Measurements from ENCODE around the gene EFCAB14. TPM values are rescaled to one million over a fixed set of nuclear protein-coding genes. Genes with fewer than 3 reads are reported as not detected.

EFCAB14 gene
- total and polyA plus RNA-seq, 5 experiments from 2014 or later = 75.9 to 99.5 (median 88.7) TPM

DNA sequence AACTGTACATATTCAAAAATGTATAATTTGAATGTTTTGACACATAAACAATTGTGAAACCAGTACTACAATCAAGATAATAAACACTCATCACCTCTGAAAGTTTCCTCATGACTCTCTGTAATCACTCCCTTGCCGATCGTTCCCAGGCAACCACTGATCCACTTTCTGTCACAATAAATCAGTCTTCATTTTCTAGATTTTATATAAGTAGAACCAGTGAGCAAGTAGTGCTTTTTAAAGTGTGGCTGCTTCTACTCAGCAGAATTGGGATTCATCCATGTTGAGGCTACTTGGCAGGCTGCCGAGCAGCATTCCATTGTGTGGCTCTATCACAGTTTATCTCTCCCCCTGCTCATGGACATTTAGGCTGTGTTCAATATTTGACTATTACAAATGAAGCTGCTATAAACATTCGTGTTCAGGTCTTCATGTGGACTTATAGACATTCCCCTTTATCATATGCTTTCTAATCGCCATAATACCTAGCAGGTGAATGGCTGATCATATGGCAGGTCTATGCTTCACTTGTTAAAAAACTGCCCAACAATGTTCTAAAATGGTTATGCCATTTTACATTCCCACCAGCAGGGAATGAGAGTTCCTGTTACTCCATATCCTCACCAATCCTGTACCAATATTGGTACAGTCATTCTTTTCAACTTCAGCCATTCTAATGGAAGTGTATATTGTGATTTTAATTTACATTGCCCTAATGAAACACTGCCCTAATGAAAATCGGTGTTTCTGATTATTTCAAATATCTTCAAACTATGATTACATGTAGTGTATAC lies 26.7 kb downstream of the EFCAB14 start:
- POLR2A ChIA-PET = no interaction called here
- DNase-seq = no peak
- Mint-ChIP-seq H3K9me3 (peaks cover 0 to 6% (median 0%) of the 10 kb centered on the region in 9 donors), H3K36me3 (peaks cover 15 to 96% (median 31%) of the 10 kb centered on the region in 3 donors), H3K4me3 (no peak overlapping the region), H3K27ac (no peak overlapping the region), H3K4me1 (peaks cover under 1 to 24% (median 12%) of the 10 kb centered on the region in 4 donors), H3K27me3 (no peaks in the 10 kb centered on the region)
- ATAC-seq = no peak

DNA sequence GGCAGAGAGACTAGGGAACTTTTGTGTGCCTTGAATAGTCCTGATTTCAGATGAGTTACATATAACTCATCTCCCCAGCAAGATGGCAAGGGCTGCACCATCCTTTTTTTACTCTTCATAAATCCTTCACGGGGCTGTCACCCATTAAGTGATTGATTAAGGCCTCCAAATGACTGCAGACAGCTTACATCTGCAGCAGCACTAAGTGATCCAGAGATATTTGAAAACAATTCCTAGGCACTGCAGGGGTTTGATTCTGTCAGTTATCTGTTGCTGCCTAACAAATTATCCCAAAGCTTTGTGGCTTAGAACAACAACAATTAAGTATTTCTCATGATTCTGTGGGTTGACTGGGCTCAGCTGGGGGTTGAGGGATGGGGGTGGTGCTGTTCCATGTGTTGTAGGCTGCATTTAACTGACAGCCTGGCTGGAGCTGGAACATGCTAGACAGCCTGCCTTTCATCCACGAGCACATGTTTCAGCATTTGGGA lies 27.9 kb downstream of the EFCAB14 start:
- Mint-ChIP-seq H3K27ac (peak overlapping the region in 4 of 10 donors; percentile 19 to 77 (median 52)), H3K4me1 (peaks cover 0 to 26% (median 12%) of the 10 kb centered on the region in 4 donors), H3K4me3 (no peak overlapping the region), H3K27me3 (no peaks in the 10 kb centered on the region), H3K9me3 (peaks cover 0 to 6% (median 0%) of the 10 kb centered on the region in 9 donors), H3K36me3 (peaks cover 14 to 96% (median 33%) of the 10 kb centered on the region in 3 donors)
- POLR2A ChIA-PET = no interaction called here
- ATAC-seq = no peak
- no peak for DNase-seq

DNA sequence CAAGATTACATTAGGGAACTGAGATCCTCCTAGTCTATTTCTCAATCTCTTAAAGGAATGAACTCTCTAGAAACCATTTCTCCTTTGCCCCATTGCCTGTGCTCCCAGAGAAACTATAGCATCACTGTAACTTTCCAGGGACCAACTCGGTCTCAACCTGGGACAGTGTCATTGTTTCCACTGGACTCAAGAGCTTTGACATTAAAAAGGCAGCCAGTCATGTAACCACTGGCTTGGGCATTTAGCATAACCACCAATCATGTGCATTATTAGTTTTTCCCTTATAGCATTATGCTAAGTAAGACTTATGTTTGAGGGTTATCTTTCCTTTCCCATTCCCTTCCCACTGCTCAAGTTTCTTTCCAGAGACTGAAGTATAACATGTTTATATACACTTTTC lies 29.0 kb downstream of the EFCAB14 start:
- Mint-ChIP-seq H3K9me3 (no peaks in the 10 kb centered on the region), H3K4me3 (no peak overlapping the region), H3K27me3 (no peaks in the 10 kb centered on the region), H3K36me3 (peaks cover 5 to 93% (median 24%) of the 10 kb centered on the region in 3 donors), H3K4me1 (peaks cover 0 to 24% (median 12%) of the 10 kb centered on the region in 4 donors), H3K27ac (peak overlapping the region in 4 of 10 donors; percentile 41 to 81 (median 62))
- POLR2A ChIA-PET = no interaction called here
- no peak for DNase-seq
- no peak for ATAC-seq

DNA sequence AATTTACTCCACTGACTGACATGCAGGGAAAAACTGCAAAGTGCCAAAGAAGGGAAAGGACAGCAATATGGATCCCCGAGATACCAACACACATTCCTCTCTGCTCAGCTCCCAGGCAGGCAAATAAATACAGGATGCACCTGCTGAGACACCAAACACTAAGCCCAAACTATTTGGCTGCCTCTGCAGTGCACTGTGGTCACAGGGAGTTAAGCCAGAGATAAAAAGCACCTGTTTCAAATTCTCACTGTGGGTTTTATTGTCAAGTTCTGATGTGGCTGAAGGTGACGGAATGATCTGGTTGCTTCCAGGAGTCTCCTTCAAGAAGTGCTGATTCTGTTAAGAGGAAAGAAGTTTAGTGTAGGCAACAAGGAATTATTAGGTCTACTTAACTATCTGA lies 29.6 kb downstream of the EFCAB14 start:
- Mint-ChIP-seq H3K9me3 (no peaks in the 10 kb centered on the region), H3K36me3 (peaks cover 5 to 93% (median 21%) of the 10 kb centered on the region in 3 donors), H3K4me3 (no peak overlapping the region), H3K27me3 (no peaks in the 10 kb centered on the region), H3K4me1 (peaks cover 0 to 24% (median 12%) of the 10 kb centered on the region in 4 donors), H3K27ac (peak overlapping the region in 7 of 10 donors; percentile 1 to 89 (median 60))
- POLR2A ChIA-PET = no interaction called here
- ATAC-seq (no peak), DNase-seq (no peak)

DNA sequence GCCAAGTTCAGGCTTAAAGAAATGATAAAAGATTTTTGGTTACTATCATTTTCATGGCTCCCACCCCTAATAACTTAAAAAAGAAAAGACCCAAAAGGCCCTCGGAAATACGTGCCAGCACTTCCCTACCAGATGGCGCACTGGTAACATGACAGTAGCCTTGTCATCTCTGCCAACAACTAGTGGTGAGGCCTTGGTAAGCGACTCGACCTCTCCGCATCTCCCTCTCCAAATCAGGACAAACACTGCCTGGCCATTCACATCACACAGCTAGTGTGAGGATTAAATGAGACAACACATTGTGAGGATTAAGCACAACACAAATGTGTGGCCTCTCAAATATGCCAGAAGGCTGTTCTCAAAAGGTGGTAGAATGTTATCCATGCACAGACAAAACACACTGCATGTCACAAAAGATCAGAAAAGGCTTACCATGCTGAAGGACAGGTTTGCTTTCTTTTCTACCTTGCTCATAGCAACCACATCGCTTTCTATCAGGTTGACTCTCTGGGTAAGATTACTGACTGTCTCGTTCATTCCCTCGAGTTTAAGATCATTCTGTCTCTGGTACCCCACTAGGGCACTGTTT lies 30.9 kb downstream of the EFCAB14 start:
- Mint-ChIP-seq H3K27me3 (no peaks in the 10 kb centered on the region), H3K27ac (peak overlapping the region; percentile 7 to 90 (median 64)), H3K4me1 (peaks cover 0 to 18% (median 11%) of the 10 kb centered on the region in 4 donors), H3K4me3 (no peak overlapping the region), H3K9me3 (no peaks in the 10 kb centered on the region), H3K36me3 (peaks cover 5 to 96% (median 23%) of the 10 kb centered on the region in 3 donors)
- no peak for ATAC-seq
- POLR2A ChIA-PET = no interaction called here
- DNase-seq = no peak

DNA sequence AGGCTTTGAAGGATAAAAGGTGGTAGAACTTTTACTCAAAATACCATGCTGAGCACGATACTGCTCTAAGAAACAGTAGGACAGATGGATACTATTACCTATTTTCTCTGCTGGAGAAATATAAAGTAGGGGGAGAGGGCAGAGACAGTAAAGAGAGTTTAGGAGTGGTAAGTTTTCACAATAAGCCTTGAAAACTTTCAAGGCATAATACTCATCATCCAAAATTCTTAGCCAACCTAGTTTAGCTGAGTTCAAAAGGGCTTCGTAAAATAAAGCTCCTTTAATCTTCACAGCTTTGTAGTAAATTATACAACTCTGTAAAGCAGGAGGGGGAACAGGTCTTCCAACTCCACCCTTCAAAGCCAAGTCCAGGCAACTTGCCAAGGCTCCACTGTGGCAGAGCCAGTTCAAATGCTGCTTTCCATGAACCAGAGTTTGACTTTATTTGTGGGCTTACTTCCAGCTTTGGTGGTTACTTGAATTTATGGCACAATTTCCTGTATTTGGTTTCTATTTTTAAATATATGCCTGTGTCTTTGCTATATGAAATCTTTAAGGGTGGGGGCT lies 31.7 kb downstream of the EFCAB14 start:
- peaks cover 0 to 18% (median 11%) of the 10 kb centered on the region in 4 donors for H3K4me1 Mint-ChIP-seq
- ATAC-seq (no peak), DNase-seq (no peak)
- H3K27me3 Mint-ChIP-seq = no peaks in the 10 kb centered on the region
- no peak overlapping the region for H3K4me3 Mint-ChIP-seq
- peaks cover 5 to 97% (median 23%) of the 10 kb centered on the region in 3 donors for H3K36me3 Mint-ChIP-seq
- POLR2A ChIA-PET = interaction anchor here (0.5 kb wide), 1 partner anchor 329 kb away, joined by 3 read pairs; no protein-coding TSS in a partner anchor
- no peaks in the 10 kb centered on the region for H3K9me3 Mint-ChIP-seq
- H3K27ac Mint-ChIP-seq = peak overlapping the region; percentile 23 to 90 (median 60)

DNA sequence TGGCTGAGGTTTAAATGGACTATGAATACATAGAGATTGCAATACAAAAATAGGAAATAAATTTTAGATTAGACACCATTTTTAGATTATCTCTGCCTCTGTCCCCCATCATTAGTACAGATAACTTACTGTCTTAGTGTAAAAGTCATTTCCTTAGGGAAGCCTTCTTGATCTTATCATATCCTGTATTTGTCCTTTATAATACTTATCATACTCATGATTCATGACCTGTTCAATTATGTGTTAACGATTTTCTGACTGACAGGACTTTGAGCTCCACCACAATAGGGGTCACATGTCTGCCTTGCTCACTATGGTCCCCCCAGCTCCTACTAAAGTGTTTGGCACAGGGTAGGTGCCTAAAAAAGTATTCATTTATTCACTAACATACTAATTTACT lies 32.7 kb downstream of the EFCAB14 start:
- no peaks in the 10 kb centered on the region for H3K27me3 Mint-ChIP-seq

DNA sequence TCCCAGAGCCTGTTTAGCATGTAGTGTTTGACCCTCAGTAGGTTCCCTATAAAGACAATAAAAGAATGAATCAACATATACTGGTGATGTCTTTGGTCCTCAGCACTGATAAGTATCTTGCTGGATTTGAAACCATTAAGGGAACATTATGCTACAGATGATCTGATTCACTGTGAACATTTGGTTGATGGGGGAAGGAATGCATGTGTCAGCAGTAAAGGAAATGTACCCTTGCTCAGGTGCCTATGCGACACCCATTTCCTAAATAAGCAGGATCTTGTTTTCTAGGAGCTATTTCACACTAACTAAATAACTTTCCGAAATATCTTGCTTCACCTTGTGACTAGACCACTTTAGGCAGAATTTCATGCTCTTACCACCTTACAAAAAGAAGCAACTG lies 34.2 kb downstream of the EFCAB14 start:
- H3K36me3 Mint-ChIP-seq = peaks cover 11 to 97% (median 29%) of the 10 kb centered on the region in 3 donors
- H3K27me3 Mint-ChIP-seq = no peaks in the 10 kb centered on the region
- no peak overlapping the region for H3K4me3 Mint-ChIP-seq
- DNase-seq (no peak), ATAC-seq (no peak)
- POLR2A ChIA-PET = interaction anchor here (1.1 kb wide), 1 partner anchor 68 kb away, joined by 3 read pairs; the partner anchor contains the start of gene MOB3C
- H3K27ac Mint-ChIP-seq = peak overlapping the region in 5 of 10 donors; percentile 0 to 73 (median 38)
- no peaks in the 10 kb centered on the region for H3K9me3 Mint-ChIP-seq
- H3K4me1 Mint-ChIP-seq = peaks cover 0 to 18% (median 11%) of the 10 kb centered on the region in 4 donors

More for the DNA sequence above, 32.7 kb downstream of the EFCAB14 start:
- Mint-ChIP-seq H3K36me3 (peaks cover 11 to 97% (median 21%) of the 10 kb centered on the region in 3 donors), H3K4me1 (peaks cover 0 to 18% (median 11%) of the 10 kb centered on the region in 4 donors), H3K27ac (peak overlapping the region; percentile 10 to 89 (median 40)), H3K4me3 (no peak overlapping the region), H3K9me3 (no peaks in the 10 kb centered on the region)
- ATAC-seq (no peak), DNase-seq (no peak)
- POLR2A ChIA-PET = no interaction called here

DNA sequence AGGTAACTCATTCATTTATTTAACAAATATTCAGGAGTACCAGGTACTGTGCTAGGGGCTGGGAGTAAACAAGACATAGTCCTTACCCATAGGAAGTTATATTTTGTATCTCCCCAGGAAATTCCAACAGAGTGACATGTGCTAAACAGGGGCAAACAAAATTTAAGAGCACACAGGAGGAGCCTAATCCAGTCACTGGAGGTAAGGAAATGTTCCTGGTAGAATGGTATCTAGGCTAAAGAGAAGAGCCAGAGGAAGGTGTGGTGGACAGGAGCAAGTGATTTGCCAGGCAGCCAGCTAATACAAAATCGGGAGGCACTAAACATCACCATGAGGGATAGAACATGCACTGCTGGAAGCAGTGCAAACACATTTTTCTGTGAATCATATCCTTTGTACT lies 36.9 kb downstream of the EFCAB14 start:
- no peak for ATAC-seq
- Mint-ChIP-seq H3K27ac (peak overlapping the region in 5 of 10 donors; percentile 10 to 57 (median 39)), H3K36me3 (peaks cover 6 to 95% (median 28%) of the 10 kb centered on the region in 3 donors), H3K9me3 (no peaks in the 10 kb centered on the region), H3K27me3 (no peaks in the 10 kb centered on the region), H3K4me3 (no peak overlapping the region), H3K4me1 (peaks cover 3 to 9% (median 6%) of the 10 kb centered on the region in 4 donors)
- POLR2A ChIA-PET = interaction anchor here (2.1 kb wide), 1 partner anchor 10 kb away, joined by 5 read pairs; the partner anchor contains the start of gene TEX38
- DNase-seq = no peak

DNA sequence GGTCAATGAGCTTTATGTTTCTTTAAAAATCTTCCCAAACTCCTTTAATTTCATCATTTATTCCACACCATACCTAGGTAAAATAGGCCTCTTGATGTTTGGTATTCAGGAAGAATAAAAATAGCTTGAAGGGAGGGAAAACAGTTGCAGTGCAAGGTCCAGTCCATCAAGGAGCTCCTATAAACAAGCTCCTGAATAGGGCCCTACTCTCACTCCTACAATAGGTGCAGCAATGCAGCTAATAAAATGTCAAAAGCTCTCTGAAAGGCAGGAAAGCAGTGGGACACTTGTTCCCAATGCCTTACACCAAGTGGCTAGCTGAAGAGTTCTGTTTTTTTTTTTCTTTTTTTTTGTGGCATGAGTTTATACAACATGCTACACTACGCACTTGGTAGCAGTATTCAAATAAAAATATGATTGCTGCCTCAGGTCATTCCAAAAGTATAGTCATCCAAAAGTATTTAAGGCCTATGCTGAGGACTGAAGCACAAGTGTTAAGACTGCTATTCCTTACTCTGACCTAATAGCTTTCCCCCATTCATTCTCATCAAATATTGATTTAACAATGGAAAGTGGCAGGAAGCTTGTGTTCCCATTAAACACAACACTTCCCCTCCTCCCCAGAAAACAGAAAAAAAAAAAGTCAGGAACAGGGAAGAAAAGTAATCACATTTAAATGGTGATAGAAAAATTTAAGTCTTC lies 37.4 kb downstream of the EFCAB14 start:
- peaks cover 6 to 13% (median 10%) of the 10 kb centered on the region in 4 donors for H3K4me1 Mint-ChIP-seq
- no peaks in the 10 kb centered on the region for H3K9me3 Mint-ChIP-seq
- ATAC-seq (no peak), DNase-seq (no peak)
- no peaks in the 10 kb centered on the region for H3K27me3 Mint-ChIP-seq
- H3K4me3 Mint-ChIP-seq = no peak overlapping the region
- peaks cover 6 to 94% (median 26%) of the 10 kb centered on the region in 3 donors for H3K36me3 Mint-ChIP-seq
- POLR2A ChIA-PET = interaction anchor here (2.1 kb wide), 1 partner anchor 10 kb away, joined by 5 read pairs; the partner anchor contains the start of gene TEX38
- peak overlapping the region in 7 of 10 donors; percentile 23 to 57 (median 34) for H3K27ac Mint-ChIP-seq

DNA sequence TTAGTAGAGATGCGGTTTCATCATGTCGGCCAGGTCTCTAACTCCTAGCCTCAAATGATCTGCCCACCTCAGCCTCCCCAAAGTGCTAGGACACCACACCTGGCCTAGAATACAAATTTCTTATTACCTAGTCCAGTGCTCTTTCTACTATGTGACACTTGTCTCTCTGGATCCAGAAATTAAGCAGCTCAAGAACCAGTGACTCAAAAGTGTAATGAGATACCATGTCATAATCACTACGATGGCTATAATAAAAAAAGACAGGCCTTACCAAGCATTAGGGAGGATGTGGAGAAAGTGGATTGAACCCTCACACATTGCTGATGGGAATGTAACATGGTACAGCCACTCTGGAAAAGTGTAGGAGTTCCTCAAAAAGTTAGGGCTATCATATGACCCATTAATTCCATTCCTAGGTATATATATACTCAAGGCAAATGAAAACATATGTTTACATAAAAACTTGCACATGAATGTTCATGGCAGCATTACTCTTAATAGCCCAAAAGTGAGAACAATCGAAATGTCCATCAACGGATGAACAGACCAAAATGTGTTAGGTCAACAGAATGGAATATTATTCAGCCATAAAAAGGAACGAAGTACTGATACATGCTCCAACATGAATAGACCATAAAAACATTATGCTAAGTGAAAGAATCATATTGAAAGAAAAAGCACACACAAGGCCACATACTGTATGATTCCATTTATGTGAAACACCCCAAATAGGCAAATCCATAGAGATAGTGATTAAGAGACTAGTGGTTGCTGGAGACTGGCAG lies 38.9 kb downstream of the EFCAB14 start:
- Mint-ChIP-seq H3K27ac (peak overlapping the region in 7 of 10 donors; percentile 3 to 63 (median 23)), H3K4me3 (no peak overlapping the region), H3K4me1 (peaks cover 13 to 27% (median 23%) of the 10 kb centered on the region in 4 donors), H3K9me3 (no peaks in the 10 kb centered on the region), H3K36me3 (peaks cover 6 to 86% (median 23%) of the 10 kb centered on the region in 3 donors), H3K27me3 (no peaks in the 10 kb centered on the region)
- no peak for DNase-seq
- POLR2A ChIA-PET = interaction anchor here (2.8 kb wide), 1 partner anchor 11 kb away, joined by 10 read pairs; no protein-coding TSS in a partner anchor
- ATAC-seq = no peak
